Duodenal mucosa (tissue), 2 donors: ENCODE measurements around the gene DAPK3.
A peak's percentile ranks its signal among the peaks of the same experiment; 100 is the strongest.
"Not testable (repeated sequence)": the region's sequence is repeated elsewhere in the genome, so short reads cannot be mapped to it uniquely, and the experiment has no call there.

Source experiments
- H3K27ac ChIP-seq: one replicate; pipeline ENCODE4 v1.7.0; 2013; ENCODE audit warnings: low read depth, low read length
- H3K27me3 ChIP-seq, 2 donors: one replicate each; pipeline ENCODE4 v1.7.0; 2013; ENCODE audit warnings: low read length in 2 of 2, control low read depth in 1 of 2; ENCODE audit not compliant: insufficient read depth in 2 of 2, control insufficient read depth in 1 of 2
- H3K36me3 ChIP-seq, 2 donors: one replicate each; pipeline ENCODE4 v1.7.0; 2013; ENCODE audit warnings: low read length in 2 of 2, control low read depth in 1 of 2; ENCODE audit not compliant: insufficient read depth in 2 of 2, control insufficient read depth in 1 of 2
- H3K4me1 ChIP-seq, 2 donors: one replicate each; pipeline ENCODE4 v1.7.0; 2013; ENCODE audit warnings: low read length in 2 of 2, control low read depth in 1 of 2; ENCODE audit not compliant: insufficient read depth in 2 of 2, control insufficient read depth in 1 of 2
- H3K4me3 ChIP-seq, 2 donors: one replicate each; pipeline ENCODE4 v1.7.0; 2013; ENCODE audit warnings: low read length in 2 of 2, low read depth in 1 of 2
- H3K9ac ChIP-seq, 2 donors: one replicate each; pipeline ENCODE4 v1.7.0; 2013; ENCODE audit warnings: low read length in 2 of 2, low read depth in 1 of 2
- H3K9me3 ChIP-seq, 2 donors: one replicate each; pipeline ENCODE4 v1.7.0; 2013; ENCODE audit warnings: low read length in 2 of 2, control low read depth in 1 of 2; ENCODE audit not compliant: control insufficient read depth in 1 of 2

DAPK3 gene

DNA sequence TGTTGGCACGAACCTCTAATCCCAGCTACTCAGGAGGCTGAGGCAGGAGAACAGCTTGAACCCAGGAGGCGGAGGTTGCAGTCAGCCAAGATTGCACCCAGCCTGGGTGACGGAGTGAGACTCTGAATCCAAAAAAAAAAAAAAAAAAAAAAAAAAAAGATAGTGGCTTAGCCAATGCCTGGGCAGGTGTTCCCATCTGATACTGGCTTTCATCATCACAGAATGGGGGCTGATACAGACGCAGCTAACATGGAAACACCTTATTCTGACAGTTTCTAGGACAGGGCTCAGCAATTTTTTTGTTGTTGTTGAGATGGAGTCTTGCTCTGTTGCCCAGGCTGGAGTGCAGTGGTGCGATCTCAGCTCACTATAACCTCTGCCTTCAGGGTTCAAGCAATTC, 29.9 kb upstream of the DAPK3 start:
- not testable (repeated sequence) for H3K9me3 ChIP-seq, H3K27ac ChIP-seq, H3K9ac ChIP-seq, H3K4me3 ChIP-seq, H3K36me3 ChIP-seq, H3K4me1 ChIP-seq, H3K27me3 ChIP-seq

DNA sequence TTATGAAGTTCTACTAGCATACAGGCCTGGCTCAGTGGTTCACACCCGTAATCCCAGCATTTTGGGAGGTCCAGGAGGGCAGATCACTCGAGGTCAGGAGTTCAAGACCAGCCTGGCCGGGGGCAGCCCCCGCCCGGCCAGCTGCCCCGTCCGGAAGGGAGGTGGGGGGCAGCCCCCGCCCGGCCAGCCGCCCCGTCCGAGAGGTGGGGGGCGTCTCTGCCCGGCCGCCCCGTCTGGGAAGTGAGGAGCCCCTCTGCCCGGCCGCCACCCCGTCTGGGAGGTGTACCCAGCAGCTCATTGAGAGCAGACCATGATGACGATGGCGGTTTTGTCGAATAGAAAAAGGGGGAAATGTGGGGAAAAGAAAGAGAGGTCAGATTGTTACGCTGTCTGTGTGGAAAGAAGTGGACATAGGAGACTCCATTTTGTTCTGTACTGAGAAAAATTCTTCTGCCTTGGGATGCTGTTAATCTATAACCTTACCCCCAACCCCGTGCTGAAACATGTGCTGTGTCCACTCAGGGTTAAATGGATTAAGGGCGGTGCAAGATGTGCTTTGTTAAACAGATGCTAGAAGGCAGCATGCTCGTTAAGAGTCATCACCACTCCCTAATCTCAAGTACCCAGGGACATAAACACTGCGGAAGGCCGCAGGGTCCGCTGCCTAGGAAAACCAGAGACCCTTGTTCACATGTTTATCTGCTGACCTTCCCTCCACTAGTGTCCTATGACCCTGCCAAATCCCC, 27.9 kb upstream of the DAPK3 start:
- H3K9ac ChIP-seq, H3K27me3 ChIP-seq, H3K9me3 ChIP-seq, H3K4me3 ChIP-seq, H3K4me1 ChIP-seq, H3K27ac ChIP-seq, H3K36me3 ChIP-seq: not testable (repeated sequence)

DNA sequence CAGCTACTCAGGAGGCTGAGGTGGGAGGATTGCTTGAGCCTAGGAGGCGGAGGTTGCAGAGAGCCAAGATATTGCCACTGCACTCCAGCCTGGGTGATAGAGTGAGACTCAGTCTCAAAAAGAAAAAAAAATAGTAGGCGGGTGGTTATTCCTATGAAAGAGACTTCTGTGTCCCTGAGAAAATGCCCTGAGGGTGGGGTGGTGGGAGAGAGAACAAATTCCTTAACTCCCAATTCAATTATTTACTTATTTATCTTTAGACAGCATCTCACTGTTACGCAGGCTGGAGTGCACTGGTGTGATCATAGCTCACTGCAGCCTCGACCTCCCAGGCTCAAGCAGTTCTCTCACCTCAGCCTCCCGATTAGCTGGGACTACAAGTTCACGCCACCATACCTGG, 24.7 kb upstream of the DAPK3 start:
- H3K9ac ChIP-seq, result no peak overlapping the region
- H3K9me3 ChIP-seq, result no peaks in the 10 kb centered on the region
- H3K36me3 ChIP-seq, result no peaks in the 10 kb centered on the region
- no peak overlapping the region for H3K4me3 ChIP-seq
- no peak overlapping the region for H3K27ac ChIP-seq
- no peaks in the 10 kb centered on the region for H3K4me1 ChIP-seq
- H3K27me3 ChIP-seq, result no peaks in the 10 kb centered on the region

DNA sequence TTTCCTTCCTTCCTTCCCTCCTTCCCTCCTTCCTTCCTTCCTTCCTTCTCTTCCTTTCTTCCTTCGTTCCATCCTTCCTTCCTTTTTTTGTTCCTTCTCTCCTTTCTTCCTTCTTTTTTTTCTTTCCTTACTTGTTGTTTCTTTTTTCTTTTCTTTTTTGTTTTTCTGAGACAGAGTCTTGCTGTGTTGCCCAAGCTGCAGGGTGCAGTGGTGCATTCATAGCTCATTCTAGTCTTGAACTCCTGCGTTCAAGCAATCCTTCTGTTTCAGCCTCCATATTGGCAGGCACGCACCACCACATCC, 19.9 kb upstream of the DAPK3 start:
- Histone ChIP-seq H3K27me3 (no peaks in the 10 kb centered on the region), H3K4me1 (peaks cover 11 to 19% of the 10 kb centered on the region in 2 donors), H3K9ac (no peak overlapping the region), H3K4me3 (no peak overlapping the region), H3K36me3 (no peaks in the 10 kb centered on the region), H3K27ac (no peak overlapping the region), H3K9me3 (no peaks in the 10 kb centered on the region)

DNA sequence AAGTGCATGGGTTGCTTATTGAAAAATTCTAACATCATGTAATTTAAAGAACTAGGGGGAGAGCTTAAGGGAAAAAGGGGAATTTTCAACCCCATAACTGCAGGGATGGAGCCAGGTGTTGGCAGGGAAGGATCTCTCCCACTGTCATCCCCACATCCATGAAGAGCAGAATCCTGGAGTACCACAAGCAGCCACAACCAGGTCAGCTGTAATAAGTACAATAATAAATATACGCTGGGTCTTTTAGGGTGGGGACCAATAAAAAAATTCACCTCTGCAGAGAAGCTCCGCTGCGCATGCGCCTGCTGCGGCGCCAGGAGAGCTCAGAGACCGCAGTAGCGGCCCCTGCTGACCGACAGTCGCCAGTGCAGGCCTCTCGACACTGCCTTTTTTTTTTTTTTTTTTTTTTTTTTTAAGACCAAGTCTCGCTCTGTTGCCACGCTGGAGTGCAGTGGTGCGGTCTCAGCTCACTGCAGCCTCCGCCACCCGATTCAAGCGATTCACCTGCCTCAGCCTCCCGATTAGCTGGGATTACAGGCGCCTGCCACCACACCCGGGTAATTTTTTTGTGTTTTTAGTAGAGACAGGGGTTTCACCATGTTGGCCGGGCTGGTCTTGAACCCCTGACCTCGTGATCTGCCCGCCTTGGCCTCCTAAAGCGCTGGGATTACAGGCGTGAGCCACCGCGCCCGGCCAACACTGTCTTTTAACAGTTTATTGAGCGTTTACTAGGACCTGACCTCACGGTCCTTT, 16.9 kb upstream of the DAPK3 start:
- peaks cover 13 to 16% of the 10 kb centered on the region in 2 donors for H3K36me3 ChIP-seq
- no peaks in the 10 kb centered on the region for H3K27me3 ChIP-seq
- H3K9ac ChIP-seq, result peak overlapping the region in 1 of 2 donors; percentile 12
- H3K4me1 ChIP-seq, result peaks cover 29 to 39% of the 10 kb centered on the region in 2 donors
- peak overlapping the region in 1 of 2 donors; percentile 12 for H3K4me3 ChIP-seq
- no peak overlapping the region for H3K27ac ChIP-seq
- H3K9me3 ChIP-seq, result no peaks in the 10 kb centered on the region

DNA sequence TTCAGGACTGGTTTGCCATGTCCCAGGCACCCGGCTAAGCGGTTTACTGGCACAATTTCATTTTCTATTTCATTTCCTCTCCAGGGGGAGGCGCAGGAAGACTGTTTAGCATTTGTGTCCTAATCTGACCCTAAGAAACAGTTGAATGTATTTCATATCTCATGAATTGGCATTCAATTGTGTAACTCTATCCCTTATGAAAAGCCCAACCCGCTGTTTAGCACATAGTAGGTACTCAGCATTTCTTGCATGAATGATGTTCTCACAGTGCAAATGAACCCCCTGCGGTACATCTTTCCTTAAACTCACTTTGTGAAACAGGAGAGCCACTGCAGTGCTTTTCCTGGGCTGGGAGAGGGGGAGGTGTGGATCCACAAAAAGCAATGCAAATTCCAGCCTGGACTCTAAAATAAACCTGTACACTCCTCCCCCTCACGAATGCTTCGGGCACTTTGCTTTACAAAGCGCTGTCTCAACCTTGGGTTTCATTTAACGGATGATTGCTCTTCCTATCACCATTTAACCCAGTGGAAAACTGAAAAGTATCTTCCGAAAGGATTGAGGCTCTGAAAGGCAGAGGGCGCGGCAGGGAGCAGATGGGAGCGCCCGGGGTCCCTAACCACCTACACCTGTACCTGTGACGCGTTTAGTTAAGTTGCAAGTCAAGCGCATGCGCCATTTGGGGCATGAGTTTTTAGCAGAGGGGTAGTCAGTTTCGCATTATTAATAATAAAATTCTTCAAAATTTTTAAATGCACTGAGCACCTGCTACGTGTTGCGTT, 15.6 kb upstream of the DAPK3 start:
- H3K9me3 ChIP-seq, result no peaks in the 10 kb centered on the region
- H3K9ac ChIP-seq, result peak overlapping the region; percentile 56 to 94
- peaks cover 29 to 46% of the 10 kb centered on the region in 2 donors for H3K4me1 ChIP-seq
- peaks cover 26 to 29% of the 10 kb centered on the region in 2 donors for H3K36me3 ChIP-seq
- H3K27me3 ChIP-seq, result no peaks in the 10 kb centered on the region
- H3K27ac ChIP-seq, result peak overlapping the region; percentile 5
- peak overlapping the region; percentile 85 to 91 for H3K4me3 ChIP-seq

DNA sequence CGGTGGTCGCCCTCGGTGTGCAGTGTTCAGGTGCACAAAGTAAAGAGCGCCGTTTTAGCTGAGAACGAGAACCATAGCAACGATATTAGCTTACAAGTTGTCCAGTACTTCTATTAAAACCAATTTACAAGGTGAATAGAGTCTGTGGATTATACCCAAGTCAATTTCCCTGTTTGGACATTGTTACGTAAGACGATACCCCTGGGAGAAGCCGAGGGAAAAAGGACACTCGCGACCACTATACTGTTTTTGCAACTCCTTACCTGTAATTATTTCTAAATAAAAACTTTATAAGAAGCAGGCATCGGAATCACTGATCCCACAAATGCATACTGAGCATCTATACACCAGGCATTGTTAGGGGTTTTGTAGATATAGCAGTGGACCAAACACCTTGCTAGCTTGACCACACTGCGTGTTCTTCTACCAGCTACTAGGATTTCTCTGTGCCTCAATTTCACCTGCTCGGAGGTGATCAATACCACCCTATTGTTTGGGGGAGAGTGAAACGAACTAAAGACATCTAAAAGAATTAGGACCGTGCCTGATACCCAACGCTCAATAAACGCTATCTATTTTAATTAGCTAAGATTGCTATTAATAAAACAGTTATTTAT, 14.9 kb upstream of the DAPK3 start:
- Histone ChIP-seq H3K36me3 (peaks cover 33 to 36% of the 10 kb centered on the region in 2 donors), H3K9me3 (no peaks in the 10 kb centered on the region), H3K27me3 (no peaks in the 10 kb centered on the region), H3K4me3 (peak overlapping the region; percentile 85 to 91), H3K4me1 (peaks cover 29 to 48% of the 10 kb centered on the region in 2 donors), H3K27ac (no peak overlapping the region), H3K9ac (peak overlapping the region; percentile 49 to 94)

DNA sequence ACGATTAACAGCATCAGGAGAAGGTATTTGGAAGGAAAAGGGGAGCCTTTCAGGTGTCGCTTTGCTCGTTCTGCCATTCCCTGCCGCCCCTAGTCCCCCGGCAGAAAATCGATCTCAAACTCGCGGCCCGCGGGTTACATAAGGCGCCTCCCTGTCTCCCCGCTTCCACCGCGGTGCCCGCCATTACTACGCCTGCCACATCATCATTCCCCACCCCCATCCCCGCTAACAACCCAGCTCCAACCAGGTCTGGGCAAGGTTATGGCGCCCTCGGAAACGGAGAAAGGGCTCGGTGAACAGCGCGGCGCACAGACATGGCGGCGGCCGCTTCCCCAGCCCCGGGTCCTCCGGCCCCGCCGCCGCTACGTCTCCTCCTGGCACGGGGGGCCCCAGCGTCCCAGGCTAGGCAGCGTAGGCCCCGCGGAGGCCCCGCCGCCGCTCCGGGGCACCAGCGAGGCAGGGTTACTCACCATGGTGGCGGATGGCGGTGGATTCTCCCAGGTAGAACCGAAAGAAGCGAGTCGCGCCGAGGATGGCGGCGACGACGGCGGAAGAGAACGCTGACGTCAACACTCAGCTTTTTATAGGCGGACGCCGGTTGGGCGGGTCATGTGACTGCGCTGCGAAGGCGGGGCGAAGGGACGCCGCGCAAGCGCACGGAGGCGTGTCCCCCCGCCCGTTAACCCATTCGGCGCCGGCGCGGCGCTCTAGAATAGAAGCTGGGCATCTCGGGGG, 14.2 kb upstream of the DAPK3 start, which contains the start of gene EEF2:
Gene EEF2 (minus strand): TSS at position 556 of the 735 bp plus-strand sequence. CDS start 83 bp downstream, at position 473.
- Histone ChIP-seq H3K27me3 (no peaks in the 10 kb centered on the region), H3K9me3 (no peaks in the 10 kb centered on the region), H3K4me1 (peaks cover 29 to 48% of the 10 kb centered on the region in 2 donors), H3K36me3 (peaks cover 40 to 43% of the 10 kb centered on the region in 2 donors), H3K4me3 (peak within 1 kb of the TSS; percentile 85 to 91), H3K9ac (peak within 1 kb of the TSS; percentile 83 to 94), H3K27ac (peak within 1 kb of the TSS; percentile 98)

DNA sequence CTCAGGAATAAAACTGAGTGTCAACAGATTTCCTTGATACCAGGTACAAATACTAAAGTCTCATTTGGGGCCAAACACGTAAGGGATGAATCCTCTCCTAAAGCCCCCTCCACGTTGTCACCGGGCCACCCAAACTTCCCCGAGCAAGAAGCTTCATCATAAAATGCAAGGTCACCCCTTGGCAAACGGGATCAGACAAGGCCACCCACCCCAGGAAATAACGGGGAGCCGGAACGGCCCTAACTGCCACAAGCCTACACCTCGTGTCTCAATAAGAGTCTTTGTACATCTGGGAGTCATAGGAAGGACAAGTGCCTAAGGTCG, 13.6 kb upstream of the DAPK3 start:
- Histone ChIP-seq H3K9me3 (no peaks in the 10 kb centered on the region), H3K27ac (peak overlapping the region; percentile 98), H3K9ac (peak overlapping the region; percentile 83 to 94), H3K27me3 (no peaks in the 10 kb centered on the region), H3K4me3 (peak overlapping the region; percentile 85 to 91), H3K36me3 (peaks cover 45 to 48% of the 10 kb centered on the region in 2 donors), H3K4me1 (peaks cover 29 to 48% of the 10 kb centered on the region in 2 donors)
